Type B pancreatic cell (in vitro differentiated cells): Measurements from ENCODE around the gene MNS1. TPM values are rescaled to one million over a fixed set of nuclear protein-coding genes. Genes with fewer than 3 reads are reported as not detected.

ENCODE experiments used
- DNase-seq: peaks from one replicate; pipeline ENCODE4 v3.0.0; 2021; ENCODE audit warnings: mixed read lengths; ENCODE audit not compliant: unreplicated experiment; ENCODE audit errors: extremely low spot score
- H3K27ac Mint-ChIP-seq: 2 replicates; pipeline ENCODE4 v1.8.0; 2021; ENCODE audit warnings: mild to moderate bottlenecking, mixed read lengths
- H3K27me3 Mint-ChIP-seq: 2 replicates; pipeline ENCODE4 v1.8.0; 2021; ENCODE audit warnings: mixed read lengths
- H3K36me3 Mint-ChIP-seq: 2 replicates; pipeline ENCODE4 v1.8.0; 2021; ENCODE audit warnings: mixed read lengths
- H3K4me1 Mint-ChIP-seq: one replicate; pipeline ENCODE4 v1.8.0; 2021; ENCODE audit warnings: mixed read lengths; ENCODE audit not compliant: unreplicated experiment
- H3K4me3 Mint-ChIP-seq: 2 replicates; pipeline ENCODE4 v1.8.0; 2021; ENCODE audit warnings: mild to moderate bottlenecking, mixed read lengths
- H3K9me3 Mint-ChIP-seq: 2 replicates; pipeline ENCODE4 v1.8.0; 2021; ENCODE audit warnings: mixed read lengths
- total RNA-seq: library from RNA; stranded (reverse); gene quantifications from 2 replicates; pipeline ENCODE4 v1.2.1, GENCODE V29; 2021; ENCODE audit warnings: low replicate concordance
- TF ChIP-seq, protein P1 (sequence below): fragments of 200-600 bp; sonication (generic); conservative IDR thresholded peaks from 2 replicates; pipeline ENCODE4 v1.5.0; 2021; ENCODE audit warnings: antibody characterized with exemption, mild to moderate bottlenecking

Gene MNS1
- total RNA-seq, 1 donor from 2014 or later: 9.0 TPM

DNA sequence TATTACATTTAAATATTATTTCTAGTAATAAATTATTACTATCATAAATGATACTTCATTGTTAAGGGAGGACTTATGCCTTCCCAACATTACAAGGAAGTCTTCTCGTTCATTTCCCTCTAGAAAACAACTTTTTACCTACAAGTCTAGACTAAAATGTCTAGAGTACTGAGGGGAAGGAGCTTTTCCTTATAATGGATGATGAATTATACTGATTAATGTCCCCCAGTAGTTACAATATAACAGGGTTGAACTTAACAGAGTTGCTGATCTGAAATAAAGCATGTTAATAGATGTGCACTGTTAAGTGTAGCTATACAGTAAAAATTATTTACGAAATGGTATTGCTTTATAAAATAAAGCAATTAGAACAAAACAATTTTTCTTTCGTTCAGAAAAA is 2.7 kb upstream of the MNS1 start:
- H3K9me3 Mint-ChIP-seq: no peaks in the 10 kb centered on the region
- TF ChIP-seq, protein P1, sequence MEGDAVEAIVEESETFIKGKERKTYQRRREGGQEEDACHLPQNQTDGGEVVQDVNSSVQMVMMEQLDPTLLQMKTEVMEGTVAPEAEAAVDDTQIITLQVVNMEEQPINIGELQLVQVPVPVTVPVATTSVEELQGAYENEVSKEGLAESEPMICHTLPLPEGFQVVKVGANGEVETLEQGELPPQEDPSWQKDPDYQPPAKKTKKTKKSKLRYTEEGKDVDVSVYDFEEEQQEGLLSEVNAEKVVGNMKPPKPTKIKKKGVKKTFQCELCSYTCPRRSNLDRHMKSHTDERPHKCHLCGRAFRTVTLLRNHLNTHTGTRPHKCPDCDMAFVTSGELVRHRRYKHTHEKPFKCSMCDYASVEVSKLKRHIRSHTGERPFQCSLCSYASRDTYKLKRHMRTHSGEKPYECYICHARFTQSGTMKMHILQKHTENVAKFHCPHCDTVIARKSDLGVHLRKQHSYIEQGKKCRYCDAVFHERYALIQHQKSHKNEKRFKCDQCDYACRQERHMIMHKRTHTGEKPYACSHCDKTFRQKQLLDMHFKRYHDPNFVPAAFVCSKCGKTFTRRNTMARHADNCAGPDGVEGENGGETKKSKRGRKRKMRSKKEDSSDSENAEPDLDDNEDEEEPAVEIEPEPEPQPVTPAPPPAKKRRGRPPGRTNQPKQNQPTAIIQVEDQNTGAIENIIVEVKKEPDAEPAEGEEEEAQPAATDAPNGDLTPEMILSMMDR: no peak
- peaks cover 12% of the 10 kb centered on the region for H3K4me1 Mint-ChIP-seq
- DNase-seq: no peak
- peaks cover 28% of the 10 kb centered on the region for H3K27me3 Mint-ChIP-seq
- H3K27ac Mint-ChIP-seq: no peak overlapping the region
- H3K36me3 Mint-ChIP-seq: no peaks in the 10 kb centered on the region
- no peak overlapping the region for H3K4me3 Mint-ChIP-seq

DNA sequence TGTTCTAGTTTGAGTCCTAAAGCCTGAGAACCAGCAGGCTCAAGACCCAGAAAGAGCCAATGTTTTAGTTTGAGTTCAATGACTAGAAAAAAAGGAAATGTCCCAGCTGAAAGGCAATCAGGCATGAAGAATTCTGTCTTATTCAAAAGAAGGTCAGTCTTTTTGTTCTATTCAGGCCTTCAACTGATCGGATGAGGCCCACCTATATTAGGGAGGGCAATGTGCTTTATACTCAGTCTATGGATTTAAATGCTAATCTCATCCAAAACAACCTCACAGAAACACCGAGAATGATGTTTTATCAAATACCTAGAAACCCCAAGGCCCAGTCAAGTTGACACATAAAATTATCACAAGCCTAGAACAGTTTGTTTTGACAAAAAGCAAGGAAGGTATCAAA is 4.0 kb downstream of the MNS1 start:
- no peak overlapping the region for H3K27ac Mint-ChIP-seq
- H3K4me3 Mint-ChIP-seq: no peak overlapping the region
- no peaks in the 10 kb centered on the region for H3K27me3 Mint-ChIP-seq
- peaks cover 7% of the 10 kb centered on the region for H3K36me3 Mint-ChIP-seq
- H3K9me3 Mint-ChIP-seq: no peaks in the 10 kb centered on the region
- TF ChIP-seq, protein P1: no peak
- H3K4me1 Mint-ChIP-seq: peaks cover 10% of the 10 kb centered on the region
- no peak for DNase-seq

DNA sequence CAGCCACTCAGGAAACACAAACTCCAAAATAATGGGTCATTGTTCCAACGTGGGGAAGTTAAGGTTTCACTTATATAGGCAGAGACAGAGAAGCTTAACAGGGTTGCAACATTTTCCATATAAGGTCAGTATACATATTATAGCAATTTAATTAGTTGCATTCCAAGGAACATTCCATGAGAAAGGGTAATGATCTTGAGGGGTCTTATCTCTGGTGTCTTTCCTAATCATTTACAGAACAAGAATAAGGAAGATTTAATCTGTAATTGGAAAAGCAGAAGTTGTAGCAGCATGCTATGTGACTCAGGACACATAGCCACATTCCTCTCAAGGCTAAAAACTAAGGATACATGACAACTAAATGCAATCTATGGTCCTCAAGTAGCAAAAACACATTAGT is 4.9 kb downstream of the MNS1 start:
- H3K4me1 Mint-ChIP-seq: peaks cover 7% of the 10 kb centered on the region
- TF ChIP-seq, protein P1: no peak
- H3K4me3 Mint-ChIP-seq: no peak overlapping the region
- no peak for DNase-seq
- H3K36me3 Mint-ChIP-seq: peaks cover 7% of the 10 kb centered on the region
- no peak overlapping the region for H3K27ac Mint-ChIP-seq
- no peaks in the 10 kb centered on the region for H3K9me3 Mint-ChIP-seq
- no peaks in the 10 kb centered on the region for H3K27me3 Mint-ChIP-seq

DNA sequence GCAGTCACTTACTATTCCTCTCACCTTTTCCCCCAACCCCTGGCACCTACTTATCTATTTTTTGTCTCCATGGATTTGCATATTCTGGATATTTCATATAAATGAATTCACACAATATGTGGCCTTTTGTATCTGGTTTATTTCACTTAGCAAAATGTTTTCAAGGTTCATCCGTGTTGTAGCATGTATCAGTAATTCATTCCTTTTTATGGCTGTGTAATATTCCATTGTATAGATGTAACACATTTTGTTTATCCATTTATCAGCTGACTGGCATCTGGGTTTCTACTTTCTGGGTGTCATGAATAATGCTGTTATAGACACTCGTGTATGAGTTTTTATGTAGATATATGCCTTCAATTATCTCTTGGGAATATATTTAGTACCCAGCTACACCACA is 5.8 kb downstream of the MNS1 start:
- H3K27ac Mint-ChIP-seq: no peak overlapping the region
- no peaks in the 10 kb centered on the region for H3K27me3 Mint-ChIP-seq
- H3K4me3 Mint-ChIP-seq: no peak overlapping the region
- DNase-seq: no peak
- no peaks in the 10 kb centered on the region for H3K4me1 Mint-ChIP-seq
- peaks cover 7% of the 10 kb centered on the region for H3K36me3 Mint-ChIP-seq
- TF ChIP-seq, protein P1: no peak
- no peaks in the 10 kb centered on the region for H3K9me3 Mint-ChIP-seq

DNA sequence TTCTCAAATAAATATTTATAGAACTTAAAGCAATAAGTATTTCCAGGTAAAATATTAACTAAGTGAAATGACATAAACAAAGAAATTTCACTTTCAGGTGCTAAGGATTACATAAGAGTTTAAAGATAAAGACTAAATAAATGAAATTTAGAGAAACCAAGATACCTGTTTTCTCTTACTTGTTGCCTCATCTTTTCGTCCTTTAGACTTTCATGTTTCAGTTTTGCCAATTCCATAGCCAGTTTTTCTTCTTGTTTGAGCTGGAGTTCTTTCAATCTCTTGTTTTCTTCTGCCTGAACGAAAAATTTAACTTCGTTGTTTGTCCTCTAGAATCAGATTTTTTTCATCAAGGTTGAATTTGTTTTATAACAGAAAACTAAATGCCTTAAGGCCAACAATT is 8.7 kb downstream of the MNS1 start:
- H3K36me3 Mint-ChIP-seq: peaks cover 7% of the 10 kb centered on the region
- H3K27me3 Mint-ChIP-seq: no peaks in the 10 kb centered on the region
- no peak for DNase-seq
- no peaks in the 10 kb centered on the region for H3K9me3 Mint-ChIP-seq
- TF ChIP-seq, protein P1: no peak
- H3K27ac Mint-ChIP-seq: no peak overlapping the region
- H3K4me1 Mint-ChIP-seq: no peaks in the 10 kb centered on the region
- H3K4me3 Mint-ChIP-seq: no peak overlapping the region

DNA sequence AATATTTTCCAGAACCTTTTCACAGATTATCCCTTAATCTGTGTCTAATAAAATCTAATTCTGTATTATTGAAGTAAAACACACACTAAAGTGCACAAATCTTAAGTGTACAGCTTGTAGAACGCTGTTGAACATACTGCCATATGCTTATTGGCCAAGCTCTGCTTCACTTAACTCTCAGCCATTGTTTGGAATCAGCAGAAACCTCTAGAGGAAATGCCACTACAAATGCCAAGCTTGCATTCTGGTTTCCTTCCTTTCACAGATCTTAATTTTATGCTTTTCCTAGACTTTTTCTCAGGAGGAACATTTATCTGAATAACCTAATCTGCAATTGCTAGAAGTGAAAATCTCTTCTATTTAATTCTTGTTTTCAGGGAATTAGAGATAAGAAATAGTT is 10.1 kb downstream of the MNS1 start:
- Mint-ChIP-seq H3K9me3 (no peaks in the 10 kb centered on the region), H3K27me3 (no peaks in the 10 kb centered on the region), H3K4me3 (no peak overlapping the region), H3K36me3 (peaks cover 7% of the 10 kb centered on the region), H3K4me1 (no peaks in the 10 kb centered on the region), H3K27ac (no peak overlapping the region)
- TF ChIP-seq, protein P1: no peak
- DNase-seq: no peak
